Central memory CD8-positive, alpha-beta T cell (primary cell): ENCODE data around the gene ZBTB26.

Source experiments
- ATAC-seq: fragments of 150-1000 bp; cut with Tn5 transposase; replicated peaks from 2 replicates; pipeline ENCODE4 v1.10.0; 2022; ENCODE audit warnings: mild to moderate bottlenecking, moderate FRiP score, moderate number of reproducible peaks; ENCODE audit not compliant: poor library complexity, severe bottlenecking; ENCODE audit errors: extremely low read depth
- DNase-seq, 2 donors: peaks; one replicate each; pipeline ENCODE4 v3.0.0; 2021; ENCODE audit warnings: low spot score in 2 of 2
- H3K27ac Mint-ChIP-seq: one replicate; pipeline ENCODE4 v1.8.0; 2022; ENCODE audit warnings: low read depth, mild to moderate bottlenecking, moderate library complexity, mixed read lengths
- H3K27me3 Mint-ChIP-seq: one replicate; pipeline ENCODE4 v1.8.0; 2022; ENCODE audit warnings: mixed read lengths
- H3K36me3 Mint-ChIP-seq: one replicate; pipeline ENCODE4 v1.8.0; 2022; ENCODE audit warnings: mild to moderate bottlenecking, moderate library complexity, mixed read lengths; ENCODE audit not compliant: insufficient read depth
- H3K4me1 Mint-ChIP-seq: one replicate; pipeline ENCODE4 v1.8.0; 2022; ENCODE audit warnings: mixed read lengths
- H3K4me3 Mint-ChIP-seq: one replicate; pipeline ENCODE4 v1.8.0; 2022; ENCODE audit warnings: mild to moderate bottlenecking, moderate library complexity, mixed read lengths
- H3K9me3 Mint-ChIP-seq: one replicate; pipeline ENCODE4 v1.8.0; 2022; ENCODE audit warnings: mixed read lengths

Gene ZBTB26

GRCh38 chr9:122941582-122942234 is 10.4 kb upstream of the ZBTB26 start:
- DNase-seq, result no peak
- H3K27ac Mint-ChIP-seq, result peak overlapping the region; percentile 93
- peak overlapping the region; percentile 95 for H3K4me3 Mint-ChIP-seq
- H3K36me3 Mint-ChIP-seq, result peaks cover 9% of the 10 kb centered on the region
- H3K9me3 Mint-ChIP-seq, result no peaks in the 10 kb centered on the region
- H3K4me1 Mint-ChIP-seq, result peaks cover 32% of the 10 kb centered on the region
- no peaks in the 10 kb centered on the region for H3K27me3 Mint-ChIP-seq
- ATAC-seq, result no peak

- ATAC-seq, result peak; percentile 99
- Mint-ChIP-seq H3K27ac (peak within 1 kb of the TSS; percentile 93), H3K36me3 (peaks cover 9% of the 10 kb centered on the region), H3K4me1 (peaks cover 32% of the 10 kb centered on the region), H3K27me3 (no peaks in the 10 kb centered on the region), H3K4me3 (peak within 1 kb of the TSS; percentile 95), H3K9me3 (no peaks in the 10 kb centered on the region)
- peak; percentile 91 to 93 for DNase-seq
Observed at GRCh38 chr9:122940749-122941581, 9.7 kb upstream of the ZBTB26 start, which contains the start of gene RABGAP1. Gene RABGAP1 (plus strand): TSS chr9:122941020. CDS start chr9:122957060, 16,040 bp downstream.

GRCh38 chr9:122940454-122940748 is 9.1 kb upstream of the ZBTB26 start:
- no peaks in the 10 kb centered on the region for H3K9me3 Mint-ChIP-seq
- peaks cover 26% of the 10 kb centered on the region for H3K4me1 Mint-ChIP-seq
- H3K27ac Mint-ChIP-seq, result peak overlapping the region; percentile 93
- H3K36me3 Mint-ChIP-seq, result peaks cover 9% of the 10 kb centered on the region
- ATAC-seq (no peak), DNase-seq (no peak)
- peak overlapping the region; percentile 95 for H3K4me3 Mint-ChIP-seq
- no peaks in the 10 kb centered on the region for H3K27me3 Mint-ChIP-seq

GRCh38 chr9:122939601-122940000 is 8.3 kb upstream of the ZBTB26 start:
- Mint-ChIP-seq H3K36me3 (peaks cover 9% of the 10 kb centered on the region), H3K27me3 (no peaks in the 10 kb centered on the region), H3K4me3 (no peak overlapping the region), H3K4me1 (peaks cover 22% of the 10 kb centered on the region), H3K27ac (no peak overlapping the region), H3K9me3 (no peaks in the 10 kb centered on the region)
- ATAC-seq (no peak), DNase-seq (no peak)

- Mint-ChIP-seq H3K27me3 (no peaks in the 10 kb centered on the region), H3K4me1 (peaks cover 30% of the 10 kb centered on the region), H3K9me3 (no peaks in the 10 kb centered on the region), H3K27ac (no peak overlapping the region), H3K4me3 (no peak overlapping the region), H3K36me3 (peaks cover 14% of the 10 kb centered on the region)
- DNase-seq, result no peak
- ATAC-seq, result no peak
Observed at GRCh38 chr9:122936883-122937282, 5.6 kb upstream of the ZBTB26 start.

GRCh38 chr9:122936464-122936863 is 5.2 kb upstream of the ZBTB26 start:
- DNase-seq (no peak), ATAC-seq (no peak)
- Mint-ChIP-seq H3K4me1 (peaks cover 27% of the 10 kb centered on the region), H3K9me3 (no peaks in the 10 kb centered on the region), H3K4me3 (no peak overlapping the region), H3K36me3 (peaks cover 16% of the 10 kb centered on the region), H3K27ac (no peak overlapping the region), H3K27me3 (no peaks in the 10 kb centered on the region)

GRCh38 chr9:122930541-122931225 is 629 bp downstream of the ZBTB26 start:
- Mint-ChIP-seq H3K27me3 (no peaks in the 10 kb centered on the region), H3K9me3 (no peaks in the 10 kb centered on the region), H3K36me3 (peaks cover 12% of the 10 kb centered on the region), H3K4me1 (peaks cover 13% of the 10 kb centered on the region), H3K27ac (peak overlapping the region; percentile 96), H3K4me3 (no peak overlapping the region)
- ATAC-seq (peak; percentile 26), DNase-seq (no peak)

GRCh38 chr9:122929796-122930354 is 1.4 kb downstream of the ZBTB26 start:
- H3K27ac Mint-ChIP-seq, result no peak overlapping the region
- no peak overlapping the region for H3K4me3 Mint-ChIP-seq
- H3K9me3 Mint-ChIP-seq, result no peaks in the 10 kb centered on the region
- H3K27me3 Mint-ChIP-seq, result no peaks in the 10 kb centered on the region
- DNase-seq, result no peak
- ATAC-seq, result no peak
- H3K36me3 Mint-ChIP-seq, result peaks cover 12% of the 10 kb centered on the region
- peaks cover 13% of the 10 kb centered on the region for H3K4me1 Mint-ChIP-seq

GRCh38 chr9:122923947-122924346 is 7.4 kb downstream of the ZBTB26 start:
- Mint-ChIP-seq H3K27me3 (no peaks in the 10 kb centered on the region), H3K9me3 (no peaks in the 10 kb centered on the region), H3K4me1 (peaks cover 6% of the 10 kb centered on the region), H3K27ac (no peak overlapping the region), H3K4me3 (no peak overlapping the region), H3K36me3 (peaks cover 7% of the 10 kb centered on the region)
- DNase-seq, result no peak
- ATAC-seq, result no peak

GRCh38 chr9:122922713-122923112 is 8.6 kb downstream of the ZBTB26 start:
- Mint-ChIP-seq H3K4me3 (no peak overlapping the region), H3K27me3 (no peaks in the 10 kb centered on the region), H3K9me3 (no peaks in the 10 kb centered on the region), H3K4me1 (peaks cover 6% of the 10 kb centered on the region), H3K36me3 (peaks cover 7% of the 10 kb centered on the region), H3K27ac (no peak overlapping the region)
- no peak for DNase-seq
- ATAC-seq, result no peak

- Mint-ChIP-seq H3K4me3 (no peak overlapping the region), H3K4me1 (peaks cover under 1% of the 10 kb centered on the region), H3K27me3 (no peaks in the 10 kb centered on the region), H3K27ac (no peak overlapping the region), H3K36me3 (peaks cover 17% of the 10 kb centered on the region), H3K9me3 (no peaks in the 10 kb centered on the region)
- DNase-seq (no peak), ATAC-seq (no peak)
Observed at GRCh38 chr9:122918310-122918709, 13.0 kb downstream of the ZBTB26 start.

GRCh38 chr9:122912964-122913673 is 18.2 kb downstream of the ZBTB26 start, which contains the start of gene ZBTB6:
Gene ZBTB6 (minus strand): TSS chr9:122913323. CDS start chr9:122912072, 1,251 bp downstream.
- ATAC-seq, result peak; percentile 97
- H3K27me3 Mint-ChIP-seq, result no peaks in the 10 kb centered on the region

More at GRCh38 chr9:122912964-122913673, 18.2 kb downstream of the ZBTB26 start, which contains the start of gene ZBTB6:
- Mint-ChIP-seq H3K9me3 (no peaks in the 10 kb centered on the region), H3K27ac (peak within 1 kb of the TSS; percentile 98), H3K4me3 (peak within 1 kb of the TSS; percentile 96), H3K4me1 (peaks cover 23% of the 10 kb centered on the region), H3K36me3 (peaks cover 37% of the 10 kb centered on the region)
- peak; percentile 54 to 67 for DNase-seq
